Neural cell (in vitro differentiated cells): Measurements from ENCODE around the gene TGFBRAP1. TPM values are rescaled to one million over a fixed set of nuclear protein-coding genes. Genes with fewer than 3 reads are reported as not detected.

Source experiments
- H2AFZ ChIP-seq: fragments of 200-600, 300-800 bp; sonication (generic), shearing (Covaris generic); 2 replicates; pipeline ENCODE4 v1.6.0; 2014; ENCODE audit warnings: low read depth, mild to moderate bottlenecking, antibody characterized with exemption, low read length, moderate library complexity
- H3F3A ChIP-seq: fragments of 200-600 bp; shearing (Covaris generic); 2 replicates; pipeline ENCODE4 v1.6.1; 2016; ENCODE audit warnings: mild to moderate bottlenecking, moderate library complexity, mixed read lengths, antibody characterized with exemption, low read length; ENCODE audit not compliant: insufficient read depth, poor library complexity, severe bottlenecking
- H3K27ac ChIP-seq: fragments of 200-600, 300-800 bp; sonication (generic), shearing (Covaris generic); 2 replicates; pipeline ENCODE4 v1.5.1; 2014; ENCODE audit warnings: mild to moderate bottlenecking, low read length, moderate library complexity
- H3K27me3 ChIP-seq: fragments of 300-800, 200-600 bp; sonication (generic), shearing (Covaris generic); 2 replicates; pipeline ENCODE4 v1.6.0; 2014; ENCODE audit warnings: mild to moderate bottlenecking, low read depth, low read length, moderate library complexity; ENCODE audit not compliant: insufficient read depth
- H3K36me3 ChIP-seq: fragments of 300-800, 200-600 bp; sonication (generic), shearing (Covaris generic); 2 replicates; pipeline ENCODE4 v1.5.1; 2014; ENCODE audit warnings: mild to moderate bottlenecking, antibody characterized with exemption, low read length, moderate library complexity; ENCODE audit not compliant: insufficient read depth
- H3K4me2 ChIP-seq: fragments of 300-800, 200-600 bp; sonication (generic), shearing (Covaris generic); 2 replicates; pipeline ENCODE4 v1.6.0; 2014; ENCODE audit warnings: mild to moderate bottlenecking, low read length
- H3K4me3 ChIP-seq: fragments of 300-800, 200-600 bp; sonication (generic), shearing (Covaris generic); 2 replicates; pipeline ENCODE4 v1.5.1; 2014; ENCODE audit warnings: mild to moderate bottlenecking, low read length, moderate library complexity
- H3K79me2 ChIP-seq: fragments of 200-600 bp; shearing (Covaris generic); replicated peaks from 2 replicates; pipeline ENCODE4 v1.6.0; 2014; ENCODE audit warnings: mild to moderate bottlenecking, low read length, moderate library complexity; ENCODE audit not compliant: insufficient read depth
- H3K9ac ChIP-seq: fragments of 300-800, 200-600 bp; sonication (generic), shearing (Covaris generic); 2 replicates; pipeline ENCODE4 v1.6.1; 2016; ENCODE audit warnings: mild to moderate bottlenecking, low read length, mixed read lengths
- H3K9me2 ChIP-seq: fragments of 200-600 bp; shearing (Covaris generic); 2 replicates; pipeline ENCODE4 v1.6.1; 2016; ENCODE audit warnings: mild to moderate bottlenecking, low read length, mixed read lengths; ENCODE audit not compliant: insufficient read depth
- H3K9me3 ChIP-seq: fragments of 200-600, 300-800 bp; sonication (generic), shearing (Covaris generic); 2 replicates; pipeline ENCODE4 v1.6.1; 2016; ENCODE audit warnings: mild to moderate bottlenecking, mixed run types, low read length, moderate library complexity, mixed read lengths
- H4K20me1 ChIP-seq: fragments of 200-600 bp; shearing (Covaris generic); 2 replicates; pipeline ENCODE4 v1.6.1; 2016; ENCODE audit warnings: mild to moderate bottlenecking, mixed run types; ENCODE audit not compliant: insufficient read depth
- EP300 ChIP-seq: fragments of 450-650 bp; conservative IDR thresholded peaks from 2 replicates; pipeline ENCODE4 v1.6.1; 2014; ENCODE audit warnings: antibody characterized with exemption, mild to moderate bottlenecking, moderate library complexity; ENCODE audit not compliant: poor library complexity, severe bottlenecking
- EZH2 ChIP-seq: fragments of 200-600, 300-800 bp; shearing (Covaris generic), sonication (generic); IDR thresholded peaks from 2 replicates; pipeline ENCODE4 v1.6.1; 2014; ENCODE audit warnings: antibody characterized with exemption, low read length, borderline replicate concordance, mild to moderate bottlenecking; ENCODE audit not compliant: insufficient read depth, poor library complexity, severe bottlenecking
- MXI1 ChIP-seq: fragments of 450-650 bp; conservative IDR thresholded peaks from 2 replicates; pipeline ENCODE4 v1.6.1; 2014; ENCODE audit warnings: antibody characterized with exemption, mild to moderate bottlenecking; ENCODE audit not compliant: poor library complexity, severe bottlenecking
- POLR2AphosphoS5 ChIP-seq: IDR thresholded peaks from 2 replicates; pipeline ENCODE4 v1.6.1; 2012
- RAD21 ChIP-seq: fragments of 450-650 bp; conservative IDR thresholded peaks from 2 replicates; pipeline ENCODE4 v1.6.1; 2014; ENCODE audit warnings: antibody characterized with exemption, mild to moderate bottlenecking, moderate library complexity
- SMC3 ChIP-seq: fragments of 450-650 bp; conservative IDR thresholded peaks from 2 replicates; pipeline ENCODE4 v1.6.1; 2014; ENCODE audit warnings: antibody characterized with exemption, mild to moderate bottlenecking, moderate library complexity; ENCODE audit not compliant: poor library complexity
- TAF1 ChIP-seq: IDR thresholded peaks from 2 replicates; pipeline ENCODE4 v1.6.1; 2012; ENCODE audit warnings: low read depth
- polyA plus RNA-seq: library from polyadenylated mRNA; depleted of rRNA; stranded (reverse); fragments of >200 nt; gene quantifications from 2 replicates; pipeline ENCODE4 v1.2.3, GENCODE V29; 2014
- TF ChIP-seq, protein P1 (sequence below): fragments of 450-650 bp; IDR thresholded peaks from 2 replicates; pipeline ENCODE4 v1.5.1; 2014; ENCODE audit warnings: antibody characterized with exemption, mild to moderate bottlenecking, moderate library complexity; ENCODE audit not compliant: poor library complexity, severe bottlenecking
- TF ChIP-seq, protein P2 (sequence below): IDR thresholded peaks from 2 replicates; pipeline ENCODE4 v1.6.1; 2012; ENCODE audit warnings: borderline replicate concordance

TGFBRAP1 gene
- polyA plus RNA-seq, 1 donor from 2014 or later, result 13.9 TPM

DNA sequence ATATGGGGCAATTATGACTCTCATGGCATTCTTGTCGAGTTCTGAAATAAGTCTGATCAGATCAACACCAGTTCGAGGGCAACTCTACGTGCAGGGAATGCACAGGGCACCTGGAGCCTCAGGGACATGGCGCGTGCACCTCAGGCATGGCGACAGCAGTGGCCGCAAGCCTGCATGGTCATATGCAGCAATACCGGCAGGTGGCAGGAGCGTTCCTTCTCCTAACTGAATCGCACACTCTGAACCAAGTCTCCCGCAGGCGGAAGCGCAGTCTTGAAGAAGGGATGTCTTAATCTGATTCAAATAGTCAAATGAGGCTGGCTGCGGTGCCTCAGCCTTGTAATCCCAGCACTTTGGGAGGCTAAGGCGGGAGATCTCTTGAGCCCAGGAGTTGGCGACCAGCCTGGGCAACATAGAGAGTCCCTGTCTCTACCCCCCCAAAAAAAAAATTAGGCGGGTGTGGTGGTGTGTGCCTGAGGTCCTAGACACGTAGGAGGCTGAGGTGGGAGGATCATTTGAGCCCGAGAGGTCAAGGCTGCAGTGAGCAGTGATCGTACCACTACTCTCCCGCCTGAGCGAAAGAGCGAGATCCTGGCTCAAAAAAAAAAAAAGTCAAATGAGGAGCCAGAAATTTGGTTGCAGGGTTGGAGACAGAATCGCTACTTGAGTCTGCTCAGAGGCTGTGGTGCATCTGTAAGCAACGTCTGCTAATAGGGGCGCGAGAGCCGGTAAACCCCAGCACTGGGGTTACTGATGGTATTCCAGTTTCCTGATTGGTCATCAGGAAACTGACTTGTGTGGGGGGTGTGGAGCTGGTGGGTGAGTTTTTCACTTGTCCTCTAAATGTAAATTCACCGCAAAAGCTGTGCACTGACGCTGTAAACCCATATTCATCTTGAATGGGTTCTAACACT lies 40.5 kb upstream of the TGFBRAP1 start:
- H3K4me2 ChIP-seq, result no peak overlapping the region
- no peak overlapping the region for H3K4me3 ChIP-seq
- no peak overlapping the region for H2AFZ ChIP-seq
- no peaks in the 10 kb centered on the region for H4K20me1 ChIP-seq
- no peak overlapping the region for H3K9ac ChIP-seq
- no peaks in the 10 kb centered on the region for H3K9me2 ChIP-seq
- H3K9me3 ChIP-seq, result no peaks in the 10 kb centered on the region
- no peaks in the 10 kb centered on the region for H3K27me3 ChIP-seq
- TF ChIP-seq, protein P1, sequence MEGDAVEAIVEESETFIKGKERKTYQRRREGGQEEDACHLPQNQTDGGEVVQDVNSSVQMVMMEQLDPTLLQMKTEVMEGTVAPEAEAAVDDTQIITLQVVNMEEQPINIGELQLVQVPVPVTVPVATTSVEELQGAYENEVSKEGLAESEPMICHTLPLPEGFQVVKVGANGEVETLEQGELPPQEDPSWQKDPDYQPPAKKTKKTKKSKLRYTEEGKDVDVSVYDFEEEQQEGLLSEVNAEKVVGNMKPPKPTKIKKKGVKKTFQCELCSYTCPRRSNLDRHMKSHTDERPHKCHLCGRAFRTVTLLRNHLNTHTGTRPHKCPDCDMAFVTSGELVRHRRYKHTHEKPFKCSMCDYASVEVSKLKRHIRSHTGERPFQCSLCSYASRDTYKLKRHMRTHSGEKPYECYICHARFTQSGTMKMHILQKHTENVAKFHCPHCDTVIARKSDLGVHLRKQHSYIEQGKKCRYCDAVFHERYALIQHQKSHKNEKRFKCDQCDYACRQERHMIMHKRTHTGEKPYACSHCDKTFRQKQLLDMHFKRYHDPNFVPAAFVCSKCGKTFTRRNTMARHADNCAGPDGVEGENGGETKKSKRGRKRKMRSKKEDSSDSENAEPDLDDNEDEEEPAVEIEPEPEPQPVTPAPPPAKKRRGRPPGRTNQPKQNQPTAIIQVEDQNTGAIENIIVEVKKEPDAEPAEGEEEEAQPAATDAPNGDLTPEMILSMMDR, result peak; percentile 91
- TF ChIP-seq MXI1 (no peak), RAD21 (peak; percentile 88), TAF1 (no peak), EP300 (no peak), SMC3 (peak; percentile 91), POLR2AphosphoS5 (no peak), EZH2 (no peak)
- TF ChIP-seq, protein P2, sequence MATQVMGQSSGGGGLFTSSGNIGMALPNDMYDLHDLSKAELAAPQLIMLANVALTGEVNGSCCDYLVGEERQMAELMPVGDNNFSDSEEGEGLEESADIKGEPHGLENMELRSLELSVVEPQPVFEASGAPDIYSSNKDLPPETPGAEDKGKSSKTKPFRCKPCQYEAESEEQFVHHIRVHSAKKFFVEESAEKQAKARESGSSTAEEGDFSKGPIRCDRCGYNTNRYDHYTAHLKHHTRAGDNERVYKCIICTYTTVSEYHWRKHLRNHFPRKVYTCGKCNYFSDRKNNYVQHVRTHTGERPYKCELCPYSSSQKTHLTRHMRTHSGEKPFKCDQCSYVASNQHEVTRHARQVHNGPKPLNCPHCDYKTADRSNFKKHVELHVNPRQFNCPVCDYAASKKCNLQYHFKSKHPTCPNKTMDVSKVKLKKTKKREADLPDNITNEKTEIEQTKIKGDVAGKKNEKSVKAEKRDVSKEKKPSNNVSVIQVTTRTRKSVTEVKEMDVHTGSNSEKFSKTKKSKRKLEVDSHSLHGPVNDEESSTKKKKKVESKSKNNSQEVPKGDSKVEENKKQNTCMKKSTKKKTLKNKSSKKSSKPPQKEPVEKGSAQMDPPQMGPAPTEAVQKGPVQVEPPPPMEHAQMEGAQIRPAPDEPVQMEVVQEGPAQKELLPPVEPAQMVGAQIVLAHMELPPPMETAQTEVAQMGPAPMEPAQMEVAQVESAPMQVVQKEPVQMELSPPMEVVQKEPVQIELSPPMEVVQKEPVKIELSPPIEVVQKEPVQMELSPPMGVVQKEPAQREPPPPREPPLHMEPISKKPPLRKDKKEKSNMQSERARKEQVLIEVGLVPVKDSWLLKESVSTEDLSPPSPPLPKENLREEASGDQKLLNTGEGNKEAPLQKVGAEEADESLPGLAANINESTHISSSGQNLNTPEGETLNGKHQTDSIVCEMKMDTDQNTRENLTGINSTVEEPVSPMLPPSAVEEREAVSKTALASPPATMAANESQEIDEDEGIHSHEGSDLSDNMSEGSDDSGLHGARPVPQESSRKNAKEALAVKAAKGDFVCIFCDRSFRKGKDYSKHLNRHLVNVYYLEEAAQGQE, result no peak
- no peaks in the 10 kb centered on the region for H3K36me3 ChIP-seq
- H3K79me2 ChIP-seq, result no peaks in the 10 kb centered on the region
- no peaks in the 10 kb centered on the region for H3F3A ChIP-seq
- no peak overlapping the region for H3K27ac ChIP-seq

DNA sequence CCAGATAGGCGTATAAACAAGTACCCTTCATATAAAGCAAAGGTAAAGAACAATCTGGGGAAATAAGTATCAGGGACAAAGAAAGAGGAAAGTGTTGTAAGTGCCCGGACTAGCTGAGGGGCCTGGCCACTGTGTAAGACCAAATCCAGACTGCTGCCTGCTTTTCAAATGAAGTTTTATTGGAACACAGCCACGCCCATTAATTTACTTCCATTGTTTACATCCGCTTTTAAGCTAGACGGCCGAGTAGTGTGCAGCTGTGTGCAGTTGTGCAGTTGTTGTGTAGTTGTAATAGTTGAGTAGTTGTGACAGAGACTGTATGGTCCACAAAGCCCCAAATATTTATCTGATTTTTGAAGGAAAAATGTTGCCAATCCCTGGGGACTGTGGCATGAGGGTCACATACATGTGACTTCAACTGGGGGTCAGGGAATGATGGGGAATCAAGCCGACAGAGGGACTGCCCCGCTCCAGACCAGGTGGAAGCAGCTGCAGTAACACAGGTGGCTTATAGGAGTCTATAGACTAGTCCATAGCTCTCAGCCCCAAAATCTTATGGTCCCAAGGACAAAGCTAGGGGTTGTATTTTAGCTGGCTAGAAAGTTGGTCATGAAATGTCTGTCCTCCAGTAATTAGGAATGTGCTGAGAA lies 39.3 kb upstream of the TGFBRAP1 start:
- Histone ChIP-seq H3K27me3 (no peaks in the 10 kb centered on the region), H3K36me3 (no peaks in the 10 kb centered on the region), H4K20me1 (no peaks in the 10 kb centered on the region), H3K9me3 (no peaks in the 10 kb centered on the region), H3K4me2 (no peak overlapping the region), H3F3A (no peaks in the 10 kb centered on the region), H2AFZ (no peak overlapping the region), H3K4me3 (no peak overlapping the region), H3K9ac (no peak overlapping the region), H3K9me2 (no peaks in the 10 kb centered on the region), H3K79me2 (no peaks in the 10 kb centered on the region), H3K27ac (no peak overlapping the region)
- TF ChIP-seq, protein P1, result no peak
- TF ChIP-seq, protein P2, result no peak
- TF ChIP-seq SMC3 (no peak), POLR2AphosphoS5 (no peak), RAD21 (no peak), EZH2 (no peak), MXI1 (no peak), TAF1 (no peak), EP300 (no peak)
